Osteoblast (primary cell): ENCODE results near the gene ST6GALNAC3. TPM values are rescaled to one million over a fixed set of nuclear protein-coding genes. Genes with fewer than 3 reads are reported as not detected.

Experiments
- DNase-seq: peaks from one replicate; pipeline ENCODE4 v3.0.0; 2011; ENCODE audit warnings: low spot score, mixed read lengths; ENCODE audit not compliant: insufficient read length; ENCODE audit errors: missing footprints
- H2AFZ ChIP-seq: 2 replicates; pipeline ENCODE4 v1.6.0; 2011; ENCODE audit warnings: mild to moderate bottlenecking, low read length
- H3K27ac ChIP-seq: 2 replicates; pipeline ENCODE4 v1.5.1; 2011; ENCODE audit warnings: mild to moderate bottlenecking, low read depth, low read length, moderate library complexity
- H3K27me3 ChIP-seq: 2 replicates; pipeline ENCODE4 v1.6.0; 2012; ENCODE audit warnings: mild to moderate bottlenecking, control low read depth, inconsistent platforms, low read length, moderate library complexity; ENCODE audit not compliant: insufficient read depth
- H3K36me3 ChIP-seq: 2 replicates; pipeline ENCODE4 v1.5.1; 2011; ENCODE audit warnings: mild to moderate bottlenecking, low read length, control low read depth, moderate library complexity; ENCODE audit not compliant: insufficient read depth
- H3K4me1 ChIP-seq: 2 replicates; pipeline ENCODE4 v1.5.1; 2011; ENCODE audit warnings: mild to moderate bottlenecking, low read length, control low read depth, moderate library complexity; ENCODE audit not compliant: insufficient read depth
- H3K4me2 ChIP-seq: 2 replicates; pipeline ENCODE4 v1.6.0; 2011; ENCODE audit warnings: mild to moderate bottlenecking, low read length; ENCODE audit not compliant: insufficient read depth
- H3K4me3 ChIP-seq: fragments of 200-600 bp; sonication (generic); 3 replicates; pipeline ENCODE4 v1.5.1; 2012; ENCODE audit warnings: mild to moderate bottlenecking, low read length, inconsistent platforms; ENCODE audit not compliant: insufficient read depth
- H3K79me2 ChIP-seq: 2 replicates; pipeline ENCODE4 v1.6.0; 2012; ENCODE audit warnings: mild to moderate bottlenecking, low read length, control low read depth, inconsistent platforms; ENCODE audit not compliant: insufficient read depth
- H3K9me3 ChIP-seq: 2 replicates; pipeline ENCODE4 v1.5.1; 2011; ENCODE audit warnings: low read depth, low read length, control low read depth
- H4K20me1 ChIP-seq: 2 replicates; pipeline ENCODE4 v1.6.0; 2012; ENCODE audit warnings: mild to moderate bottlenecking, low read length, control low read depth; ENCODE audit not compliant: insufficient read depth
- total RNA-seq: library from RNA; depleted of rRNA; stranded (reverse); fragments of >200 nt; gene quantifications from 2 replicates; pipeline ENCODE4 v1.2.3, GENCODE V29; 2012
- TF ChIP-seq, protein P1 (sequence below): IDR thresholded peaks from 2 replicates; pipeline ENCODE4 v1.5.1; 2011; ENCODE audit warnings: mild to moderate bottlenecking, low read depth, low read length, moderate library complexity; ENCODE audit errors: extremely low read depth

Gene ST6GALNAC3
- total RNA-seq, 1 donor = not detected

DNA sequence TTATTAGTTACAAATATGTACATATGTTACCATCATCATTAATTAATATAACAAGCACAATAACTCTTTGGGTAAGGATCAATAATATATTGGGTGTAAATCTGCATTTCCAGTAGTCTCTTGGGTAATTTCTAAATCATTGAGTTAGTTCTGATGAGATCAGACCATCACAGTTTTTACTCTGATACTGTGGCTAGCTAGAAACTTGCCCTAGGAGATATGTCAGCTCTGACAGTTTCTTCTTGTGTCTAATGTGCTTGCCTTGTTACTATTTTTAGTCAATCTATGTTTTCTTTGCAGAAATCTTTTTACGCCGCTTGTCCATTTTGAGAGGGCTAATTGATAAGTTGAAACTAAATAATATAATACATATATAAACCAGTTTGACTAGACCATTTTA is 507.2 kb downstream of the ST6GALNAC3 start:
- Histone ChIP-seq H2AFZ (no peak overlapping the region), H3K79me2 (no peaks in the 10 kb centered on the region), H3K36me3 (no peaks in the 10 kb centered on the region), H3K4me1 (no peaks in the 10 kb centered on the region), H3K27me3 (no peaks in the 10 kb centered on the region), H3K9me3 (no peaks in the 10 kb centered on the region), H4K20me1 (no peaks in the 10 kb centered on the region), H3K4me3 (no peak overlapping the region), H3K4me2 (no peak overlapping the region), H3K27ac (no peak overlapping the region)
- no peak for DNase-seq
- TF ChIP-seq, protein P1, sequence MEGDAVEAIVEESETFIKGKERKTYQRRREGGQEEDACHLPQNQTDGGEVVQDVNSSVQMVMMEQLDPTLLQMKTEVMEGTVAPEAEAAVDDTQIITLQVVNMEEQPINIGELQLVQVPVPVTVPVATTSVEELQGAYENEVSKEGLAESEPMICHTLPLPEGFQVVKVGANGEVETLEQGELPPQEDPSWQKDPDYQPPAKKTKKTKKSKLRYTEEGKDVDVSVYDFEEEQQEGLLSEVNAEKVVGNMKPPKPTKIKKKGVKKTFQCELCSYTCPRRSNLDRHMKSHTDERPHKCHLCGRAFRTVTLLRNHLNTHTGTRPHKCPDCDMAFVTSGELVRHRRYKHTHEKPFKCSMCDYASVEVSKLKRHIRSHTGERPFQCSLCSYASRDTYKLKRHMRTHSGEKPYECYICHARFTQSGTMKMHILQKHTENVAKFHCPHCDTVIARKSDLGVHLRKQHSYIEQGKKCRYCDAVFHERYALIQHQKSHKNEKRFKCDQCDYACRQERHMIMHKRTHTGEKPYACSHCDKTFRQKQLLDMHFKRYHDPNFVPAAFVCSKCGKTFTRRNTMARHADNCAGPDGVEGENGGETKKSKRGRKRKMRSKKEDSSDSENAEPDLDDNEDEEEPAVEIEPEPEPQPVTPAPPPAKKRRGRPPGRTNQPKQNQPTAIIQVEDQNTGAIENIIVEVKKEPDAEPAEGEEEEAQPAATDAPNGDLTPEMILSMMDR = no peak

DNA sequence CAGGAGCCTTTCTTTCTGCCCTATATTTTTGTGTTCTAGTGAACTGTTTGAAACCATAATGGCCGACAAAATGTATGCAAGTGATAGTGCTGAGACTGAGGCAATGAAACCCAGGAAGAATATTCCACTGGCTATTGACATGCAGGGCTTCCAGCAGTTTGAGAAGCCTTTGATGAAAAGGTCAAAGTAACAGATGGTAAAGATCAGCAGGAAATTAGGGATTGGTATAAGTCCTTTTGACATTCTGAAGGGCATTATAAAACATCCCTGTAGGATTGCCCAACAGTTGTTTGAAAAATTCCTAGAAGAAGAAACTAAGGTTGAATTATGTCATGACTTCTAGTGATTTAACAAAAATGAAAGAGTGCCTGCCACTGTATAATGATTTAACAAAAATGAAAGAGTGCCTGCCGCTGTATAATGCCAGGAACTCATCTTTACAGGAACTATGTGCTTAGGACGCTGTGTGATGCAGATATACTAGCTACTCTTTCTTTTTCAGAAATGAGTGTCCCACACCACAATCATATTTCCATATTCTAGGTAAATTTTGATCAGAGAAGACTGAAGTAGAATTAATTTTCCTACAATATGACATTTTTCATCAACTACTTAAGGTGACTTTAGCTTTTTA is 508.8 kb downstream of the ST6GALNAC3 start:
- Histone ChIP-seq H3K4me3 (no peak overlapping the region), H3K36me3 (no peaks in the 10 kb centered on the region), H3K9me3 (no peaks in the 10 kb centered on the region), H3K27me3 (no peaks in the 10 kb centered on the region), H3K27ac (no peak overlapping the region), H4K20me1 (no peaks in the 10 kb centered on the region), H2AFZ (no peak overlapping the region), H3K4me2 (no peak overlapping the region), H3K79me2 (no peaks in the 10 kb centered on the region), H3K4me1 (no peaks in the 10 kb centered on the region)
- DNase-seq = no peak
- TF ChIP-seq, protein P1 = no peak

DNA sequence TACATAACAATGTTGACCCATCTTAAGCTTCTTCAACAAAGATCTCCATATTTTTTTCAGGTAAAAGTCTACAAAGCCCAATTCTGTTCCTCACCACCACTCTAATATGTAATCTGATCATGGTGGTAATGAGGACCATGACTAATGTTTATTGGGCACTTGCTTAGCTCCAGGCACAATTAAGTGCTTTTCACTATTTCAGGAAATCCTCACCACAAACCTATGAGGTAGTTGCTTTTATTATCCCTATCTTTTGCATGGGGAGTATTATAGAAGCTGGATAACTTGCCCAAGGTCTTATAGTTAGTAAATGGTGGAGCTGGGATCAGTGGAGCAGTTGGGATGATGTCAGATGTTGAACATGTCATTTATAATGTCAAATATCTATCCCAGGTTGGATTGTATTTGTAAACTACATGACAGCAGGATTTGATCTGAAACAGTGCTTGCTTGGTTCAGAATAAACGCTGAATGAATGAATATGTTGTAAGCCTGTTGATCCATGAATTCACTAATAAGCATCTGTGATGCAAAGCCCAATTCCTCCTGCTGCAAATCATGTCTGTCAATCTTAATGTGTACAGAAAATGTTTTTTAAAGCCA is 509.4 kb downstream of the ST6GALNAC3 start:
- TF ChIP-seq, protein P1 = no peak
- H3K9me3 ChIP-seq = no peaks in the 10 kb centered on the region
- no peak overlapping the region for H3K4me3 ChIP-seq
- no peak overlapping the region for H2AFZ ChIP-seq
- H3K27me3 ChIP-seq = no peaks in the 10 kb centered on the region
- no peaks in the 10 kb centered on the region for H3K4me1 ChIP-seq
- no peaks in the 10 kb centered on the region for H4K20me1 ChIP-seq
- no peaks in the 10 kb centered on the region for H3K79me2 ChIP-seq
- H3K36me3 ChIP-seq = no peaks in the 10 kb centered on the region
- DNase-seq = no peak
- H3K4me2 ChIP-seq = no peak overlapping the region
- no peak overlapping the region for H3K27ac ChIP-seq

DNA sequence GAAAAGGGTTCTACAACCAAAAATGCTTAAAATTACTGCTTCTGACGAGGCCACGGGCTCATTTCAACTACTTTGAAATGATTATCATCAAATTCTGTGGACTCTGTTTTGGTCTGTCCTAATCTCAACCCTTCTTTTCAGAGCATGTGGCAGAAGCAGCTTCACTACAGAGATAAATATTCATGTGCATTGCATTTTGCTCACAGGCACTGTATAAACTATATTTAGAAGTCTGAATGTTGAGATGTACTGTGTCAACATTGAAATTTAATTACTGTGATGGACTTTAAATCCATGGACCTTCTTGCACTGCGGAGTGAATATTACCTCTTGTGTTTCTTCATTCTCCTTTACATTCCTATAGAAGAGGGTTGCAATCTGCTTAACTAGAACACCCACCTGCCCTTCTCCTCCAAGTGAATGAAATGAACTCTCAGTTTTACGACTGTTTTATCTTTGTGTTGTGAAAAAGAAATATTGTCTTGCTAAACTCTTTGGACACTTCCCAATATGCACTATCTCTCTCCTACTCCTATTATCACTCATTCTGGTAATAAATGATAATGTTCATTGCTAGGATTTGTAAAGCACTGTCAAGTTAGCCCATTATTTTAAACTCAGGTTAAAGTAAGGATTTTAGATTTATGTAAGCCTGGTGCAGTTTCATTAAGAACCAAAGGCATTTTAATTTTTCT is 511.6 kb downstream of the ST6GALNAC3 start:
- no peak for DNase-seq
- Histone ChIP-seq H2AFZ (no peak overlapping the region), H3K27ac (no peak overlapping the region), H3K27me3 (no peaks in the 10 kb centered on the region), H3K36me3 (no peaks in the 10 kb centered on the region), H3K4me2 (no peak overlapping the region), H3K4me3 (no peak overlapping the region), H3K79me2 (no peaks in the 10 kb centered on the region), H4K20me1 (no peaks in the 10 kb centered on the region), H3K9me3 (no peaks in the 10 kb centered on the region), H3K4me1 (no peaks in the 10 kb centered on the region)
- TF ChIP-seq, protein P1 = no peak
